GM21381 (cell line): ENCODE measurements around the gene GRIK2.

Source experiments
- ATAC-seq: cut with Tn5 transposase; IDR thresholded peaks from one replicate; pipeline ENCODE4 v1.9.1; 2021; ENCODE audit warnings: mild to moderate bottlenecking, moderate library complexity; ENCODE audit not compliant: unreplicated experiment

GRIK2 gene

DNA sequence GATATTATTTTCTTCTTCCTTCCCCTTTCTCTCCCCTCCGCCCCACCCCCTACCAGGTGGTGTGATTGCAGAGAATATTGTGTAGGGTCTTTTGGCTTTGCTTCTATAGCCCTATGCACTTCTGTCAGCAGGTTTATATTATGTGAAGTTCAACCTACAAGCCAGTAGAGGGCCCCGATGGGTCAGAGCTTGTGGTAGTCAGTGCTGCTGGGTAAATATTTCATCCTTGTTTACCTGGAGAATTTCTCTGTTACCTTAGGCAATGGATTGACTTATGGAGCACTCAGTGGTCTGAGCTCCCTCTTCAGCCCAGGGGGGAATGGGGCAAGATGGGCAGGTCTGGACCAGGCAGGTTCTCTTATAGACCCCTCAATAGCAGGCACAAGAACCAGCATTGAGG is 720.9 kb downstream of the GRIK2 start:
- no peak for ATAC-seq

DNA sequence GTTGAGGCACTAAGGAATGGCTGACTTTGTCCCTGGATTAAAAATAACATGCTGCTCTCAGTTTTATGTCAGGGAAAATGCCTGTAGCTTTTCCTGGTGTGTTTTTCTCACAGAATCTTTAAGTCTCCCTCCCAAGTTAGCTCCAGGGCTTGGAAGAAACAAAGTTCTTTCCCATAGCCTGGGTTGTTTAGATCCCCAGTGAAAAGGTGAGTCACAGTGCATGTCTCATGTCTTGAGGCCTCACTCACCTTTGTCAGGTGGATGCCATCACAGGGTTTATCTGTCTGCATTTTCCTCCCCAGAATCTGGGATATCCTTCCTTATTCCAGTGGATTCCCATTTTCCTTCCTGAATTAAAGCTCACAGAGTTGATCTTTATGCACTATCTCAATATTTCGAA is 722.4 kb downstream of the GRIK2 start:
- ATAC-seq: no peak

GRCh38 chr6:102118034-102118433 is 724.5 kb downstream of the GRIK2 start:
- no peak for ATAC-seq
